ENCODE data around the gene NR3C1.

NR3C1 gene

DNA sequence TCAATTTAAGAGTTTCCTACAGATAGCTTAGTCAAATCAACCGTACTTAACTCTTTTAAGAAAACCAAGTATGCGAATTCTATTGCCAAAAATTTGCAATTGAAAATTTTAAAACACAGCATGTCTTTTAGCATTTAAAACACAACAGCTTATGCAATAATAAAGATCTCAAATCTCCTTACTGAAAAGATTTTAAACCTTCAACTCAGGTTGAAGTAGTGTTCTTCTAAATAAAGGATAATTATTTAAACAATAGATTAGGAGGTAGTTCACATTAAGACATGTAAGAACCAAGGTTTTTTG, 5.5 kb downstream of the NR3C1 start:
- no peak for DNase-seq

DNA sequence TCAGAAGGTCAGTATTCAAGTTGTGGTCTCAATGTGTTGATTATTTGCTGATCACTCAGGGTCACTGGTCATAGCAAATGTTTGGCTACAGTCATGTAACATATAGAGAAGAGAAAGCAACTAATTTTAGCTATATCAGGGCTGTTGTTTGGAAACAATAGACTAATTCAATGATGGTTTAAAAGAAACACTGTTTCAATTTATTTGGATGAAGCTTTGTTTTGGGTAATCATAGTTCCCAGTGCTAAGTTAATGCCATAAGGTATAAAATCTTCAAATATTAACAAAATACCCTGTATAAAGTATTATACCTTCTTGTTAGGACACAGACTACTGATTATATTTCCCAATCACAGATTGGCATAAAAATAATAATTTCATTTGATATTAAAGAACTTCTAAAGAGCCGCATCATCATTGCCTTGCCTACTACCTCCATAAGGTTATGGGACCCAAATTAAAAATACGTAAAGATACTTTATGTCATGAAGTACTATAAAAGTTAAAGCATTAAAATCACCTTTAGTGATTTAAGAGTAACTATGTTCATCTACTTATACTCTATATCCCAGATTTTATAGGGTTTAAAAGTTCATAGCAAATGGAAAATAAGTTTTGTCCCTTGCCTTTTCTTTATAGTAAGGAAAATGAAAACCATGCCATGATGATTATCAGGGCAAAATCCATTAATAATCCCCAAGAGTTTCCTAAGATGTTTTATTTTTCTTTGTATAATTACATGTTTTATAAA, 6.0 kb downstream of the NR3C1 start:
- no peak for DNase-seq

DNA sequence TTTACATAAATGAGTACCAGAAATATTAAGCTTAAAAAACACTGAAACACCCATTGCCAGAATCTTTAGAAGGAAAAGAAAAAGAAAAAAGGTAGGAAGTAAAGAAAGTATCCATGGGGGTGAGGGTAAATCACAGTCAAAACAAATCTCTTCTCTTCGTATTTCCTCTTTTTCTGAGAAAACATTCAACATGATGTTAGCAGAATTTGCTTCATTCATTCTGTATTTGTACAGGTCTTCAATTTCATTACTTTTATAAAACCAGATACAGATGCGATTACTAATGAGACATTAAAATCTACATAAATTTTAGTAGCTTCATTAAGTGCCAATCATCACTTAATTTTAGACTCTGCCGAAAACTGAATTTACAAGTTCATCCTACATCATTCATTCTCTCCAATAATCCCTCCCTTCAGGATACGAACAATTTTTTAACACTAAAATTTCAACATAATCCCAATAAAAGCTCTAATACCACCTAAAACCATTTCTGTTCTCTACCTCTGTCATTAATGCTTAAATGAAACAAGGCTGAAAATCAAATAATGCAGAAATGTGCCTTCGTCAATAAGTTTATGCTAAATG, 7.0 kb downstream of the NR3C1 start:
- DNase-seq = no peak

DNA sequence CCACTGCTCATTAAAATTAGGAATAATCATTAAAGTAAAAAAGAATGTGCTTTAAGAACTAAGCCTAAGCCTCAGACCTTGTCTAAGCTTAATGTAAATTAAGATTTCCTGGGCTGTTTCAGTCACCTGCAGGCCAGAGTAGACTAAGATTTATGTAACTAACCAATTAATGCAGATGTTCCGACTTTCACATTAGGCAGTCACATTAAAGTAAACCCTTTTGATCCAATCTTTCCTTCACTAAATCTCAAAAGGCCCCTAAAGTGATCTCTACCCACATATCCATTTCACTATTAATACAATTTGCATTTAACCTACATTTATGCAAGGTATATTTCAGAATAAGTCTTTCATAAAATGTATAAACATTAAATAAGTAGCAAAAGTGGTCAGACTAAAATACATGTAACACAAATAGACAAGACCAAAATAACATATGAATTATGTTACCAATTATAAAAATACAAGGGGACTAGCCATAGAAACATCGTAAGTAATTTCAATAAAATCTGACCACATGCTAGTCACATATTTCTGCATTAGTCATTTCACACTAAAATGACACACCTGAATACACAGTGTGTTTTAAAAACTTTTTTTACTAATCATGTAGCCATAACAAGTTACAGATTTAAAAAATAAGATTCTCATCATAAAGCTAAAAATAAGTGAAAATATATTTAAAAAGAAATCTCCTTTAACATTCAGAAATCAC, 7.7 kb downstream of the NR3C1 start:
- no peak for DNase-seq

DNA sequence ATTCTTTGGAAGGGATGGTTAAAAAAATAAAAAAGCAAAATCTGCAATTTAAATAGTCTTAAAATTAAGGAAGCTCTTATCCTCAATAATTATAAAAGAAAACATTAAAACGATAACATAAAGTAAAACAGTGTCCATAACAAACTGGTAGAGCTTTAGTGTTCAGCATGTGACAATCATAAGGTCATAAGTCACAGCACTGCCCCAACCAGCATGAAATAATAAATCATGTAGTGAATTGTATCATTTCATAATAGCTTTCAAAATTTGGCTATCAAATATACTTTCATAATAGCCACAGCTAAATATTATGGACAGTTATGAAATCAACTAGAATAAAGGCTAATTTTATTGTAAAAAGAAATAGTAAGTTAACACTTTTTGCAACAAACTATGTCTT, 10.0 kb downstream of the NR3C1 start:
- DNase-seq = no peak

DNA sequence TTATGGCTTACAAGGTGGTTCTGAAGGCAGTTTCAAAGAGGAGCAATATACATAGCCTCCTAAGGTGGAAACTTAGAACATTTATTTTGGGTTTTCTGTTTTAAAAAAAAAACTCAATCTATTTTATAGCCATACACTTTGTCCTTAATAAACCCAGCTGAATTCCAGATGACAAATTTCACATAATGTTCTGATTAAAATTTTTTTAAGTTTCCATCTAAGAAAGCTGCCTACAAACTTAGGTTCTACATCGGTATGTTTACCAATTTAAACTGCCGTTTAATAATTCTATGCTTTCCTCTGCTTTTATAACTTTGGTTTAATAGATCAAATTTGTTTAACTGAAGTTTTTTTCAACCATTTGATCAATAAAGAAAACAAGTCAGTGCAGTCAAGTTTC, 12.5 kb downstream of the NR3C1 start:
- DNase-seq = peak; percentile 37

DNA sequence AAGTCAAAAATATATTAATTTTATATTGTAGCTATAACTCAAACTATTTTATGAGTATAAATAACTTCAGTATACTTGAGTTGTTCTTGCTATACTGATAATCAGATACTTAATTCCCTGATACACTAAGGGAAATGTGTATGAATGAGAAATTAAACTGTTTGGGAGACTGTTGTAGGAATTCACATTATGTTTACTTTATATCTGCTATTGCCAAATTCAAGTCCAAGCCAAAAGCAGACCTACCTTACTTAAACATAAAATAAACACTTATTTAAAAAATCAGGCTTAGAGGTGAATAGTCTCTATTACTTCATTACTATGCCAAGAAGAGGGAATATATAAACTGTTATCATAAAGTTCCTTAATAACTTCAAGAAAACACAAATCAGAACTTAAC, 13.2 kb downstream of the NR3C1 start:
- DNase-seq = no peak

DNA sequence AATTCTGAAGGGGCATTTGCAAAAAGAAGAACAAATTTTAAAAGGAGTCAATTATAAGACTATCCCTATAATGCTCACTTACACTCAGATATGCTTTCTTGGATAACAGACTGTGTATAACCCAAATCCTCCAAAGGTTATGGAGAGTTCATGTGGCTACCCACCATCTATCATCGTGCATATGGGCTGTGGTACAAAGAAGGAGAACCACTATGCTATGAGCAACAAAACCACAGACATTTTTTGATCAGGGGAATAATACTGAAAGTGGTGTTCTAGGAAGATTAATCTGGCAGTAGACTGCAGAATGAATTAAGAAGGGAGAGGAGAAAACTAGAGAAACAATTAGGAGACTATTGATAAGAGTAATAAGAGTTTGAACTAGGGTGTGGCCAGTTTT, 16.8 kb downstream of the NR3C1 start:
- peak; percentile 88 for DNase-seq

DNA sequence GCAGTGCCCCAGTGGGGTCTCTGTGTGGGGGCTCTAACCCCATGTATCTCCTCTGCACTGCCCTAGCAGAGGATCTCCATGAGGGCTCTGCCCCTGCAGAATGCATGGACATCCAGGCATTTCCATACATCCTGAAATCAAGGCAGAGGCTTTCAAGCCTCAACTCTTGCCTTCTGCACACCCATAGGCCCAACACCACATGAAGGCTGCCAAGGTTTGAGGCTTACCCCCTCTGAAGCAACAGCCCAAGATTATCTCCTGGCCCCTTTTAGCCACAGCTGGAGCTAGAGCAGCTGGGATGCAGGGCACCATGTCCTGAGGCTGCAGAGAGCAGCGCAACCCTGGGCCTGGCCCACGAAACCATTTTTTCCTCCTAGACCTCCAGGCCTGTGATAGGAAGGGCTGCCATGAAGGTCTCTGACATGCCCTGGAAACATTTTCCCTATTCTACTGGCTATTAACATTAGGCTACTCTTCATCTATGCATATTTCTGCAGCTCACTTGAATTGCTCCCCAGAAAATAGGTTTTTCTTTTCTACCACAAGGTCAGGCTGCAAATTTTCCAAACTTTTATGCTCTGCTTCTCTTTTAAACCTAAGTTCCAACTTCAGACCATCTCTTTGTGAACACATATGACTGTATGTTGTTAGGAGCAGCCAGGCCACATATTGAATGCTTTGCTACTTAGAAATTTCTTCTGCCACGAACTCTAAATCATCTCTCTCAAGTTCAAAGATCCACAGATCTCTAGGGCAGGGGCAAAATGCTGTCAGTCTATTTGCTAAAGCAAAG, 18.4 kb downstream of the NR3C1 start:
- no peak for DNase-seq

DNA sequence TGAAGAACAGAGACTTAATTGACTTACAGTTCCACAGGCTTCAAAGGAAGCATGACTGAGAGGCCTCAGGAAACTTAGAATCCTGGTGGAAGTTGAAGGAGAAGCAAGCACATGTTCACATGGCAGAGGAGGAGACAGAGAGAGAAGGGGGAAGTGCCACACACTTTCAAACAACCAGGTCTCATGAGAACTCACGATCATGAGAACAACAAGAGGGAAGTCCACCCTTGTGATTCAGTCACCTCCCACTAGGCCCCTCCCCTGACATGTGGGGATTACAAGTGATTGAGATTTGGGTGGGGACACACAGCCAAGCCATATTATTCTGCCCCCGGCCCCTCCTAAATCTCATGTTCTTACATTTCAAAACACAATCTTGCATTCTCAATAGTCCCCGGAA, 19.5 kb downstream of the NR3C1 start:
- DNase-seq = no peak

DNA sequence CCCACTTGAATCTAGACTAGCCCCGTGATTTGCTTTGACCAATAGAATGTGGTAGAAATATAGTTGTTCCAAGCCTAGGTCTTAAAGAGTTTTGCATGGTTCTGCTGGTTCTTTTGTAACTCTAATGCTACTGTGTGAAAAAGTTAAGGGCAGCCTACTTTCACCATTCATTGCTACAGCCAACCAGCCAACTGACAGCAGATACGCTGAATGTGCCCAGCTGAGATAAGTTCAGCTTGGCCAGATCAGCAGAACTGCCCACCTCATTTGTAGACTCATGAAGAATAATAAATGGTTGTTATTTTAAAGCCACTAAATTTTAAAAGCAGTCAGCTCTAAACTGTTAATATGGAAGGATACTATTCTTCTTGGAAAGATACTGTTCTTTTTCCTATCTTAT, 23.9 kb downstream of the NR3C1 start:
- DNase-seq = no peak

DNA sequence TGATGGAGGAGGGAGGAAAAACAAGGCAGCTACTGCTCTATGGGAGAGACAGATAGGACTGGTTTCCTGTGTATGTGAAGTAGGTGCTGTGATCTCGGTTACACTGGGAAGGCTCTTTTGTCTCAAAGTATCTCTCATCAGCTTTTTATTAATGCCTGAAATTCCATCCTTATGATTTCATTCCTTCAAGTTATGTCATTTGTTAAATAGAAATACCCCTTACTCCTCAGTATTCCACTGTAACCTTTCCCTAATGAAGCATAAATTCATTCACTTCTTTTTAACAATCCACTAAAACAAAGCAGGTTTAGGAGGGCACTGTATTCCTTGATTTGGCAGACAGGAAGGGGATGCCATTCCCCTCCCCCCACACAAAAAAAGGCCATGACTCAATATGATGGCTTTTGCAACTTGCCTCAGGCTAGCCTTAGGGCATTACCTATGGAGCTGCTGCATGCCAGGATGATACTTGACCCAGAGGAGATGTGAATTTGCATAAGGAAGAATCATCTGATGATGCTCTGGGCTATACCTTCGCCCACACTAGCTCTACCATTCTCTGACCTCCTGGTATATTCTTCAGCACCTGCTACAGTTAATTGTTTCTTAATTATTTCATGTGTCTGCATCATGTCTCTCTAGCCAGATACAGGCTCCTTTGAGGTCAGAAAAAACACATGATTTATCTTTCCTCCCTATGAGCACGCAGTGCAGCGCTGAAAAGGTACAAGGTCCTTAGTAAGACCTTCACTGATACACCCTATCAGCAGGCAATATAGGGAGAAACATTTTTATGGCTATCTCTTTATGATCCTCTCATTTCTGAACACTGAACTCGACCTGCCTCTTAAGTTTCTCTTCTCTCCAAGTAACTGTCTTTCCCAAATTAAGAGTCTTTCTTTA, 26.3 kb downstream of the NR3C1 start:
- DNase-seq = peak; percentile 73

DNA sequence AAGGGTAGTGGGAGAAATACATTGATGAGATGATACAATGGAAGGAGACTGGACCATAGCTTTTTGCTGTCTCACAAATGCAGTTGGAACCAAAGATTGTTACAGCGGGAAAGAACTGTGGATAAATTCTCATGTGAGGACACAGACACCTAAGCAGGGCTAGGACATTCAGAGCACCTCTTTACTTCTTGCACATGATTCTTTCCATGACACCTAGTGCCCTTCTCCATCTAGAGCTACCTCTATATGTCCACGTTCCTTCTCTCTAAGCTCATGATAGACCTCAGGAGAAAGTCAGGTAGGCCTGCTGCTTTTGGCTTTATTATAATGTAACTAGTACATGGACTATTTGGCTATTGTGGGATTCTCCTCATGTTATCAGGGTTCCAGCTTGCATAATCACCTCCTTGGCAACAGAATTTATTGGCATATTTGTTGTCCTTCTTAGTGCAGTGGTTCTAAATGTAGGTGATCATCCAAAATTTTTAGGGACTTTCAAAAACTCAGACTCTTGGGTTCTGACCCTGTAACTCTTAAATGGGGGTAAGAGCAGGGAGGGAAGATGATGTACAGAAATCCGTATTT, 27.2 kb downstream of the NR3C1 start:
- DNase-seq = no peak

DNA sequence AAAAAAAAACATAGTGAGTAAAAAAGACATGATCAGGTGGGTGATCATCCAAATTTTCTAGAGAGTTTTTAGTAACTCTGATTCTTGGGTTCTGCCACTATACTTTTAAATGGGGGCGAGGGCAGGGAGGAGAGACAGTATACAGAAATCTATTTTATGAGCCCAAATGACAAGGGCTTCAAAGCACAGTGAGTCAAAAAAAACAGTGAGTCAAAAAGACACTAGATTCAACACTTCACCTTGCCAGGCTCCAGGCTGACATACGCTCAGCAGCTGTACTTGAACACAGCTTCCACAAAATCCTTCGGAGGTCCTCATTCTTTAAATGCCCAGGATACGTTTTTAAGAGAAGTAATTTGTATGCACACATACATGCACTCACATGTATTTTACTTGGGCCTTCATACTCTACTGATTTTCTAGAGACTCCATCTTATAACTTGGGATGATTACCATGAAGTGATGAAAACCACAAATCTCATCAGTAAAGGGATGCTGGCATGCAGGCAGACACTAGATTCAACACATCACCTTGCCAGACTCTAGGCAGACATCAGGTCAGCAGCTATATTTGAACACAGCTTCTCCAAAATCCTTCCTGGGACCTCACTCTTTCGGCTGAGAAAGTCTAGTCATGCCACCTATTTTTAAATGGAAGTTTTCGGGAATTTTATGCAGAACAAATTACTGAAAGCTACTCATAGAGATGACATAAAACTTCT, 28.8 kb downstream of the NR3C1 start:
- peak; percentile 25 for DNase-seq

DNA sequence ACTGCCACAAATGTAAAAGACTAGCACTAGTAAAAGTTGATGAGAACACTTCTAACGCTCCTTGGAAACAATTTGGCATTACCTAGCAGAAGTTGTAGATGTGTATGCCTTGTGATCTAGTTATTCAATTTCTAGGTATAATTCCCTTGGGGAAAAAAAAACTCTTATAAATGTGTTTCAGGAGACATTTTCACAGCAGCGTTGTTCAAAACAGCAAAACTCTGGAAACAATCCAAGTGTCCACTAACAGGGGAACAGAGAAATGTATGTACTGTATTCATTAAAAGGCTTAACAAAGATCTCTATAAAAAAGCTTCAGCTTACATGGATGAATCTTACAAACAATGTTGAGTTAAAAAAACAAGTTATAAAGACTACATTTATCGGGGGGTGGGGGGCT, 30.4 kb downstream of the NR3C1 start:
- no peak for DNase-seq

DNA sequence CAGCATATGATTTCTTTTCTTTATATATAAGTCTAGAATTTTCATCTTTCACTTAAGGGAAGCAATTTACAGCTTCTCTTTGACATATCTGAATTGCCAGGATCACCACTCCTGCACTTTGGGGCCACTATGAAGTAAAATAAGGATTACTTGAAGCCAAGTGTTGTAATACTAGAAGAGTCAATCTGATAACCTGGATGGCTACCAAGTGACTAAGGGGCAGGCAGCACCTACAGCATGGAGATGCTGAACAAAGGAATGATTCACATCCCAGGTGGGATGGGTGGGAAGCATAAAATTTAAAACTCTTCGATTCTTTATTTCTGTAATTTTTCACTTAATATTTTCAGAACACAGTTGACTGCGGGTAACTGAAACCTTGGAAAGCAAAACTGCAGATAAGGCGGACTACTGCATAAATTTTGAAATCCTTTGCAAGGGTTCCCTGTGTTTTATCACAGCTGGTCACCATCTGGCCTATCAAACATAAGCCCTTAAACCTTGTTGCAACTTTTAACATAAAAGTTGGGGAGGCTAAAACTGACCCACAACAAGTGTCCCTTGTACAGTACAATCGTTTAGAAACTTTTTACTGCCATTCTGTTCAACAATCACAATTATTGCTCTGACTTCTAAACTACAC, 31.2 kb downstream of the NR3C1 start:
- peak; percentile 33 for DNase-seq

DNA sequence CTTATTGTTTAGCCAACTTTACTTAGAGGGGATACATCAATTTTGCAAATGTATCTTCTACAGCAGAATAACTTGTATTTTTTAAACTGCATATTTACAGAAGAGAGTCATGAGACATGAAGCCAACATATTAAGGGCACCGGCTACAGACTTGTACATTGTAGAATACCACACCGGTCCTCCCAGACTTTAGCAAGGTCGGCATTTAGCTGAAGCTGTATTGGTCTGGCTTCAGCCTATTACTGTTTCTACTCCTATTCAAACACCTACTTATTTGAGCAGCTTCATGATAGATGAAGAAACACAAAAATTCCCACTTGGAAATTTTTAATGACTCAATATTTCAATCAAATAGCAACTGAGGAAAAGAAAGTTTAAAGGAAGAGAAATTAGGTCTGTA, 33.0 kb downstream of the NR3C1 start:
- DNase-seq = no peak

DNA sequence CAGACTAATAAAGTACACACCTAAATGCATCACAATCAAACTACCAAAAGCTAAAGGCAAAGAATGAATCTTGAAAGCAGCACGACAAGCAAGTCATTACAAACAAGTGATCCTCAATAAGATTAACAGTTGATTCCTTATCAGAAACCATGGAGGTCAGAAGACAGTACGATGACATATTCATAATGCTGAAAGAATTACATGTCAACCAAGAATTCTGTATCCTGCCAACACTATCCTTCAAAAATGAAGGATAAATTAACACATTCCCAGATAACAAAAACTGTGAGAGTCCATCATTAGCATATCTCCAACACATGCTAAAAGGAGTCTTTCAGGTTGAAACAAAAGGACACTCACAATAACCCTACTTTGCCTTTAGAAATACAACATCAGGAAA, 39.4 kb downstream of the NR3C1 start:
- DNase-seq = no peak

DNA sequence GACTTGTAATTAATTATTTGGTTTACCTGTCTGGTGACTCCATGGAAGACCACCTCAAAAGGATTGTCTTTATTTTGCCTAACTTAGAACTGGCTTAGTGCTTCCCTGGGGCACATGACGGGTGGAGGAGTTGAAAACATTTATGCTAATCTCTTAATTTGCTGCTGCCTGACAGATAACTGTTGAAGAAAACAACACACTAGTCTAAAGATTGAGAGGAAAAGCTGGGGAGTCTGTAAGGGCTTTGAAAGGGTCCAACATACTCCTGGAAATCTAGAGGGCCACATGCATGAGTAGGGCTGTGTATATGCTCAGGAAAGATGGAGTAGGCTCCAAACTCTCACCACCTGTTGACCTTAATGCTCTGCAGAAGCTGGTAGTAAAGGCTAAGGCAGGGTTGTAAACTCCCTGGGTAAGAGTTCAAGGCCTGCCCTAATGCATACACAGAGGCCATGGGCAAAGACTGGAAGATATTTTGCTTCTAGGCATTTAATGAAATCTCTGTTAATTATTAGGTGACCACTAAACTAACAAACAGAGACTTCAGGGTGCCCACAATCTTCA, 40.7 kb downstream of the NR3C1 start:
- no peak for DNase-seq

DNA sequence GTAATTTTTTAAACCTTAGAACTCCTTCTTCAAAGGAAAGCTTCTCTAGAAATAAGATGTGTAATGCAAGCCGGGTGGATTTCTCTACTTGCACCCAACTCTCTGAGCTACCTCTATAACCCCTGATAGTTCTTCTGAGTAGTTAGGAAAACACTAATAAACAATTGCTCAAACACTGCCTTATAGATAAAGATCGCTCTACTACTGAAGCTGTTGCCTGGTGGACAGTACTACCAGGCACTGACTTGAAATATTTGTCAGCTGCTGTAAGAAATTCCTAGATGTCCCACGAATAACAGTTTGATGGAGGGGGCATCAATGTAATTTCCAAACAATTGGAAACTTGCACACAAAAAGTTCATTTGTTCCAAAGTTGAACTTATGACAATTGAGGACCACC, 42.0 kb downstream of the NR3C1 start:
- DNase-seq = no peak

DNA sequence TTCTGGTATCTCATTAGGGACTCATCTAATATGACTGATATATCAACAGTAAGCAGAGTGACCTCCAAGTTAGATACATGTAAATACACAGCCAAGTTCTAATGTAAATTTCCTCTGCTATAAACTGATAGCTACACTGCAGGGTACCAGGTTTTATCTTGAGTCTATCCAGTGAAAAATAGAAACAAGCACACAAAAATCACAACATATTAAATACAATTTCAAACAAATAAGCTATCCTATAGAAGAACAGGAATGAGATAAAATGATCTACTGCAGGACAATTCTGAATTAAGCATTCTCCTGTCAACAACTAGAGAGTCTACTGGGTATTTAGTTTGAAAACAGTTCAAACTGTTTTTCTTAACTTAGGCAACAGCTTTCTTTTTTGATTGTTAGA, 42.7 kb downstream of the NR3C1 start:
- no peak for DNase-seq
